HepG2 (cell line): Measurements from ENCODE around the gene CAMKK1. TPM values are rescaled to one million over a fixed set of nuclear protein-coding genes. Genes with fewer than 3 reads are reported as not detected.
A peak's percentile ranks its signal among the peaks of the same experiment; 100 is the strongest.

Source experiments
- ATAC-seq: fragments of 200-7000 bp; cut with Tn5 transposase; 3 replicates; pipeline ENCODE4 v1.9.1; 2020; ENCODE audit warnings: mild to moderate bottlenecking, moderate library complexity
- BruUV-seq: library from RNA; stranded (reverse); fragments of 400-500 nt; replicated peaks from 2 replicates; lab custom pipeline; 2021; lab: Mats Ljungman, UMichigan
- CTCF ChIA-PET: fragments of 300-600 bp; formaldehyde crosslinking; extraction: SDS; loops from one replicate; lab custom pipeline; 2021; ENCODE audit warnings: low total read pairs, inconsistent platforms, low intra/inter-chr PET ratio; lab: Yijun Ruan, JAX
- POLR2A ChIA-PET: fragments of 350-600 bp; sonication (Branson Sonifier 250); formaldehyde crosslinking; loops from one replicate; lab custom pipeline; 2020; ENCODE audit warnings: antibody characterized with exemption, inconsistent platforms; lab: Yijun Ruan, JAX
- DNase-seq: peaks from one replicate; pipeline ENCODE4 v3.0.0-alpha.2; 2015; ENCODE audit warnings: low spot score
- FAIRE-seq: peaks from 3 replicates; lab custom pipeline; 2011; peaks lifted over from hg19 to GRCh38; lab: Jason Lieb, UNC
- H2AFZ ChIP-seq: one replicate; pipeline ENCODE4 v1.6.1; 2011; ENCODE audit warnings: low read length, inconsistent platforms
- H3K27ac ChIP-seq: fragments of 300-600 bp; 3 replicates; pipeline ENCODE4 v1.8.0; 2011; ENCODE audit warnings: mixed run types, mild to moderate bottlenecking, mixed read lengths, low read length, inconsistent platforms; ENCODE audit not compliant: insufficient read depth; ENCODE audit errors: extremely low read length
- H3K27me3 ChIP-seq, 2 experiments: fragments of 200-600 bp in 1 of 2; 2 replicates in 1 of 2; 3 replicates in 1 of 2; pipeline versions ENCODE4 v1.6.0 to v1.8.0; 2011; ENCODE audit warnings: low read length in 2 of 2, mild to moderate bottlenecking in 2 of 2, moderate library complexity in 2 of 2, inconsistent platforms in 1 of 2; ENCODE audit not compliant: insufficient read depth in 2 of 2, control insufficient read depth in 1 of 2
- H3K36me3 ChIP-seq, 2 experiments: fragments of 200-600 bp in 1 of 2; replicated peaks in 1 of 2; 2 replicates in 1 of 2; 3 replicates in 1 of 2; pipeline versions ENCODE4 v1.5.1 to v1.8.0; 2011; ENCODE audit warnings: low read length in 2 of 2, inconsistent platforms in 1 of 2; ENCODE audit not compliant: insufficient read depth in 2 of 2, control insufficient read depth in 1 of 2
- H3K4me1 ChIP-seq: 2 replicates; pipeline ENCODE4 v1.5.1; 2012; ENCODE audit warnings: low read length, inconsistent platforms; ENCODE audit not compliant: insufficient read depth
- H3K4me2 ChIP-seq: 2 replicates; pipeline ENCODE4 v1.6.0; 2011; ENCODE audit warnings: low read depth, low read length, inconsistent platforms
- H3K4me3 ChIP-seq, 3 experiments: fragments of 200-600 bp in 1 of 3; sonication (generic), shearing (Covaris generic) in 1 of 3; replicated peaks in 1 of 3; 2 replicates each; pipeline ENCODE4 v1.5.1; 2011 to 2016; ENCODE audit warnings: low read length in 3 of 3, inconsistent platforms in 2 of 3, low read depth in 2 of 3, mild to moderate bottlenecking in 2 of 3, control low read depth in 1 of 3, mixed read lengths in 1 of 3; ENCODE audit not compliant: insufficient read depth in 1 of 3
- H3K79me2 ChIP-seq: one replicate; pipeline ENCODE4 v1.6.1; 2011; ENCODE audit warnings: low read length, inconsistent platforms; ENCODE audit not compliant: insufficient read depth
- H3K9ac ChIP-seq: 2 replicates; pipeline ENCODE4 v1.6.0; 2011; ENCODE audit warnings: mild to moderate bottlenecking, low read depth, low read length, inconsistent platforms; ENCODE audit not compliant: insufficient read depth
- H3K9me3 ChIP-seq: 2 replicates; pipeline ENCODE4 v1.5.1; 2012; ENCODE audit warnings: mild to moderate bottlenecking, low read length
- H4K20me1 ChIP-seq: 2 replicates; pipeline ENCODE4 v1.6.0; 2011; ENCODE audit warnings: inconsistent platforms, mild to moderate bottlenecking, low read length, moderate library complexity; ENCODE audit not compliant: insufficient read depth
- ATF7 ChIP-seq, 2 experiments: fragments of 450-650 bp in 1 of 2; sonication (generic) in 1 of 2; formaldehyde crosslinking in 1 of 2; IDR thresholded peaks; 2 replicates each; pipeline versions ENCODE4 v1.4.0 to v1.6.1; 2016 to 2020; ENCODE audit warnings: antibody characterized with exemption in 1 of 2, mild to moderate bottlenecking in 1 of 2, missing genetic modification reagents in 1 of 2
- DNMT3B ChIP-seq: conservative IDR thresholded peaks from 2 replicates; pipeline ENCODE4 v1.6.1; 2016; ENCODE audit warnings: missing biosample characterization, control low read depth
- FOXK2 ChIP-seq: fragments of 450-650 bp; IDR thresholded peaks from 2 replicates; pipeline ENCODE4 v1.6.1; 2016
- HHEX ChIP-seq: IDR thresholded peaks from 2 replicates; pipeline ENCODE4 v1.6.1; 2016; ENCODE audit warnings: control low read depth
- MIXL1 ChIP-seq: IDR thresholded peaks from 2 replicates; pipeline ENCODE4 v1.6.1; 2016
- MTF1 ChIP-seq: sonication (generic); formaldehyde crosslinking; IDR thresholded peaks from 2 replicates; pipeline ENCODE4 v1.5.0; 2020; ENCODE audit warnings: missing genetic modification reagents
- NONO ChIP-seq, 2 experiments: fragments of 450-650 bp in 1 of 2; sonication (generic) in 1 of 2; formaldehyde crosslinking in 1 of 2; IDR thresholded peaks in 1 of 2; conservative IDR thresholded peaks in 1 of 2; 2 replicates each; pipeline versions ENCODE4 v1.6.1 to v1.8.0; 2017 to 2022; ENCODE audit warnings: mild to moderate bottlenecking in 1 of 2, missing genetic modification reagents in 1 of 2, moderate library complexity in 1 of 2
- NR2F6 ChIP-seq, 2 experiments: IDR thresholded peaks; 2 replicates each; pipeline ENCODE4 v1.6.1; 2016; ENCODE audit warnings: antibody characterized with exemption in 1 of 2, mild to moderate bottlenecking in 1 of 2
- RNF2 ChIP-seq: fragments of 450-650 bp; conservative IDR thresholded peaks from 2 replicates; pipeline ENCODE4 v1.6.1; 2016; ENCODE audit warnings: low read depth
- SMC3 ChIP-seq: IDR thresholded peaks from 2 replicates; pipeline ENCODE4 v1.6.1; 2011; ENCODE audit warnings: low read length, improper control_type of control experiment
- TEAD2 ChIP-seq: sonication (generic); formaldehyde crosslinking; IDR thresholded peaks from 2 replicates; pipeline ENCODE4 v1.9.0; 2021; ENCODE audit warnings: missing genetic modification reagents
- ZFAT ChIP-seq: sonication (generic); formaldehyde crosslinking; conservative IDR thresholded peaks from 2 replicates; pipeline ENCODE4 v1.8.1; 2023; ENCODE audit warnings: missing genetic modification reagents, inconsistent platforms
- ZMAT3 ChIP-seq: sonication (generic); formaldehyde crosslinking; conservative IDR thresholded peaks from 2 replicates; pipeline ENCODE4 v1.7.0; 2021; ENCODE audit warnings: missing genetic modification reagents
- ZNF607 ChIP-seq: sonication (generic); formaldehyde crosslinking; IDR thresholded peaks from 2 replicates; pipeline ENCODE4 v1.5.1; 2020; ENCODE audit warnings: missing genetic modification reagents, mild to moderate bottlenecking, borderline replicate concordance
- ZNF816 ChIP-seq: sonication (generic); formaldehyde crosslinking; IDR thresholded peaks from 2 replicates; pipeline ENCODE4 v1.8.0; 2022; ENCODE audit warnings: missing genetic modification reagents, mild to moderate bottlenecking, borderline replicate concordance
- ZSCAN12 ChIP-seq: sonication (generic); formaldehyde crosslinking; IDR thresholded peaks from 2 replicates; pipeline ENCODE4 v1.9.0; 2021; ENCODE audit warnings: mild to moderate bottlenecking, missing genetic modification reagents
- WGBS: methylation state at CpG from one replicate; pipeline ENCODE4 v1.1.6; 2017; ENCODE audit warnings: low lambda C conversion rate; 5-methylcytosine and 5-hydroxymethylcytosine counted together
- in situ Hi-C: cut with HindIII; loops from 2 replicates; pipeline ENCODE4 v1.10.0; 2017; ENCODE audit warnings: low pct_unique_long_range_greater_than_20kb; ENCODE audit not compliant: extremely low pct_ligation_motif_present
- intact Hi-C: fragments of 100-400 bp; cut with micrococcal nuclease; formaldehyde crosslinking; loops from one replicate; pipeline ENCODE4 v1.10.0; 2022; ENCODE audit not compliant: unreplicated experiment
- polyA plus RNA-seq, 8 experiments: library from polyadenylated mRNA; depleted of rRNA in 3 of 8; stranded (reverse) in 7 of 8; unstranded in 1 of 8; fragments of >200 nt; fragmentation: Illumina TruSeq in 4 of 8; extraction: Trizol in 4 of 8; gene quantifications; 2 replicates each; pipeline versions ENCODE4 v1.2.1 to v1.2.3, GENCODE V29; 2011 to 2016; ENCODE audit warnings: low read depth in 4 of 8, missing spikeins in 1 of 8, mixed read lengths in 1 of 8; ENCODE audit not compliant: insufficient read depth in 1 of 8
- total RNA-seq, 5 experiments: library from RNA; depleted of rRNA; stranded (reverse); fragments of >200 nt; fragmentation: Illumina TruSeq; extraction: Trizol; gene quantifications; 2 replicates each; pipeline ENCODE4 v1.2.3, GENCODE V29; 2016; ENCODE audit warnings: low read depth in 1 of 5
- TF ChIP-seq, protein P1 (sequence below), 2 experiments: sonication (generic) in 1 of 2; formaldehyde crosslinking in 1 of 2; IDR thresholded peaks; 2 replicates each; pipeline versions ENCODE4 v1.4.0 to v1.6.1; 2018 to 2020; ENCODE audit warnings: missing genetic modification reagents in 2 of 2, borderline replicate concordance in 1 of 2, low read depth in 1 of 2, mild to moderate bottlenecking in 1 of 2, missing biosample characterization in 1 of 2
- TF ChIP-seq, protein P2 (sequence below): sonication (generic); formaldehyde crosslinking; IDR thresholded peaks from 2 replicates; pipeline ENCODE4 v1.4.0; 2020; ENCODE audit warnings: missing genetic modification reagents, borderline replicate concordance
- TF ChIP-seq, protein P3 (sequence below): sonication (generic); formaldehyde crosslinking; IDR thresholded peaks from 2 replicates; pipeline ENCODE4 v1.4.0; 2020; ENCODE audit warnings: missing genetic modification reagents, mild to moderate bottlenecking, borderline replicate concordance

The CAMKK1 gene
- total and polyA plus RNA-seq, 2 of the 13 experiments (the other 11 are each of a cell fraction or from before 2014, with no cell fraction given) = 1.5 to 1.6 TPM

DNA sequence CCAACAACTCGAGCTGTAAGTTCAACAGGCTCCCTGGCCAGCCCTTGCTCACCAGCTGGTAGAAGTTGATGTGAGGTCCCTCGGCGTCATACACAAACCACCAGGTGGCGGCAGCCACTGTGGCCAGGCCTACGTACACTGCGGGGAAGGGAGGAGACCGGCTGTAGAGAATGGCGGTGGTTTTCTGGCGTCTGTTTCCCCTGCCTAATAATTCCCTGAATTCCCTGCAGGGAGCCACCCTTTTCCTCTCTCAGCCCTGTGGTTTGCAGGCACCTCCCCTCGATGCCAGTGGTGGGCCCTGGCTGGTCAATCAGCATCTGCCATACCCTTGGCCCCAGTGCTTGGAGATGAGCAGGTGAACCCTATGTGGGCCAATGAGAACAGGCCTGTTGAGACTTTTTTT lies 42.3 kb upstream of the CAMKK1 start:
- in situ Hi-C loops = loop anchor here (5.0 kb wide), 1 partner anchor 67 kb away; no protein-coding TSS in a partner anchor
- Histone ChIP-seq H2AFZ (no peak overlapping the region), H3K27me3 (no peaks in the 10 kb centered on the region; a peak in 1 of 5 replicates), H3K79me2 (no peaks in the 10 kb centered on the region), H3K36me3 (no peaks in the 10 kb centered on the region), H3K9me3 (no peaks in the 10 kb centered on the region), H3K27ac (no peak overlapping the region), H3K4me1 (peaks cover 29% of the 10 kb centered on the region), H3K9ac (no peak overlapping the region), H4K20me1 (no peaks in the 10 kb centered on the region), H3K4me2 (peak overlapping the region; percentile 52), H3K4me3 (no peak overlapping the region)
- intact Hi-C loops = loop anchor here (1.0 kb wide), 2 partner anchors 69 to 138 kb away; no protein-coding TSS in a partner anchor
- ATAC-seq (peak; percentile 97), DNase-seq (peak; percentile 73), FAIRE-seq (peak; percentile 72)
- no TSS peak for BruUV-seq
- CTCF ChIA-PET = interaction anchor here (0.8 to 3.2 kb wide), 3 partner anchors 70 to 140 kb away, joined by 4 to 37 read pairs (median 9); no protein-coding TSS in a partner anchor
- POLR2A ChIA-PET = interaction anchor here (0.7 to 1.1 kb wide), 2 partner anchors 32 to 69 kb away, joined by 3 to 5 read pairs; no protein-coding TSS in a partner anchor
- 0% methylated on average over 5 of the region's 10 CpGs for WGBS
- TF ChIP-seq MIXL1 (no peak), ATF7 (IDR thresholded peaks at IDR 0.05) (no peak), ATF7 (CRISPR knock-in tag; IDR thresholded peaks at IDR 0.05) (no peak), ZFAT (no peak), SMC3 (peak; percentile 85), DNMT3B (CRISPR knock-in tag) (no peak), RNF2 (0 out of 2 replicates have a peak, but pooled peaks have one; percentile 34), NR2F6 (IDR thresholded peaks at IDR 0.05) (no peak), NR2F6 (CRISPR knock-in tag; IDR thresholded peaks at IDR 0.05) (no peak), ZNF607 (CRISPR knock-in tag) (no peak), ZNF816 (CRISPR knock-in tag) (no peak), TEAD2 (no peak), ZMAT3 (CRISPR knock-in tag) (no peak), ZSCAN12 (no peak), NONO (IDR thresholded peaks at IDR 0.05) (no peak), NONO (CRISPR knock-in tag; conservative IDR thresholded peaks at IDR 0.05) (no peak), HHEX (0 out of 2 replicates have a peak, but pooled peaks have one; percentile 16), MTF1 (CRISPR knock-in tag) (no peak), FOXK2 (no peak)
- TF ChIP-seq, protein P1, sequence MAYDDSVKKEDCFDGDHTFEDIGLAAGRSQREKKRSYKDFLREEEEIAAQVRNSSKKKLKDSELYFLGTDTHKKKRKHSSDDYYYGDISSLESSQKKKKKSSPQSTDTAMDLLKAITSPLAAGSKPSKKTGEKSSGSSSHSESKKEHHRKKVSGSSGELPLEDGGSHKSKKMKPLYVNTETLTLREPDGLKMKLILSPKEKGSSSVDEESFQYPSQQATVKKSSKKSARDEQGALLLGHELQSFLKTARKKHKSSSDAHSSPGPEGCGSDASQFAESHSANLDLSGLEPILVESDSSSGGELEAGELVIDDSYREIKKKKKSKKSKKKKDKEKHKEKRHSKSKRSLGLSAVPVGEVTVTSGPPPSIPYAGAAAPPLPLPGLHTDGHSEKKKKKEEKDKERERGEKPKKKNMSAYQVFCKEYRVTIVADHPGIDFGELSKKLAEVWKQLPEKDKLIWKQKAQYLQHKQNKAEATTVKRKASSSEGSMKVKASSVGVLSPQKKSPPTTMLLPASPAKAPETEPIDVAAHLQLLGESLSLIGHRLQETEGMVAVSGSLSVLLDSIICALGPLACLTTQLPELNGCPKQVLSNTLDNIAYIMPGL (CRISPR knock-in tag; IDR thresholded peaks at IDR 0.05; ENCODE audit: borderline replicate concordance in 1 of 2, low read depth in 1 of 2) = peak in 1 of 2 experiments; percentile 62; a peak in 1 of 4 replicates
- TF ChIP-seq, protein P2, sequence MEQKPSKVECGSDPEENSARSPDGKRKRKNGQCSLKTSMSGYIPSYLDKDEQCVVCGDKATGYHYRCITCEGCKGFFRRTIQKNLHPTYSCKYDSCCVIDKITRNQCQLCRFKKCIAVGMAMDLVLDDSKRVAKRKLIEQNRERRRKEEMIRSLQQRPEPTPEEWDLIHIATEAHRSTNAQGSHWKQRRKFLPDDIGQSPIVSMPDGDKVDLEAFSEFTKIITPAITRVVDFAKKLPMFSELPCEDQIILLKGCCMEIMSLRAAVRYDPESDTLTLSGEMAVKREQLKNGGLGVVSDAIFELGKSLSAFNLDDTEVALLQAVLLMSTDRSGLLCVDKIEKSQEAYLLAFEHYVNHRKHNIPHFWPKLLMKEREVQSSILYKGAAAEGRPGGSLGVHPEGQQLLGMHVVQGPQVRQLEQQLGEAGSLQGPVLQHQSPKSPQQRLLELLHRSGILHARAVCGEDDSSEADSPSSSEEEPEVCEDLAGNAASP (CRISPR knock-in tag) = no peak
- TF ChIP-seq, protein P3, sequence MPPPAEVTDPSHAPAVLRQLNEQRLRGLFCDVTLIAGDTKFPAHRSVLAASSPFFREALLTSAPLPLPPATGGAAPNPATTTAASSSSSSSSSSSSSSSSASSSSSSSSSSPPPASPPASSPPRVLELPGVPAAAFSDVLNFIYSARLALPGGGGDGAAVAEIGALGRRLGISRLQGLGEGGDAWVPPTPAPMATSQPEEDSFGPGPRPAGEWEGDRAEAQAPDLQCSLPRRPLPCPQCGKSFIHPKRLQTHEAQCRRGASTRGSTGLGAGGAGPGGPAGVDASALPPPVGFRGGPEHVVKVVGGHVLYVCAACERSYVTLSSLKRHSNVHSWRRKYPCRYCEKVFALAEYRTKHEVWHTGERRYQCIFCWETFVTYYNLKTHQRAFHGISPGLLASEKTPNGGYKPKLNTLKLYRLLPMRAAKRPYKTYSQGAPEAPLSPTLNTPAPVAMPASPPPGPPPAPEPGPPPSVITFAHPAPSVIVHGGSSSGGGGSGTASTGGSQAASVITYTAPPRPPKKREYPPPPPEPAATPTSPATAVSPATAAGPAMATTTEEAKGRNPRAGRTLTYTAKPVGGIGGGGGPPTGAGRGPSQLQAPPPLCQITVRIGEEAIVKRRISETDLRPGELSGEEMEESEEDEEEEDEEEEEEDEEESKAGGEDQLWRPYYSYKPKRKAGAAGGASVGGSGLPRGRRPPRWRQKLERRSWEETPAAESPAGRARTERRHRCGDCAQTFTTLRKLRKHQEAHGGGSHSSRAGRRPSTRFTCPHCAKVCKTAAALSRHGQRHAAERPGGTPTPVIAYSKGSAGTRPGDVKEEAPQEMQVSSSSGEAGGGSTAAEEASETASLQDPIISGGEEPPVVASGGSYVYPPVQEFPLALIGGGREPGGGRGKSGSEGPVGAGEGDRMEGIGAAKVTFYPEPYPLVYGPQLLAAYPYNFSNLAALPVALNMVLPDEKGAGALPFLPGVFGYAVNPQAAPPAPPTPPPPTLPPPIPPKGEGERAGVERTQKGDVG (CRISPR knock-in tag) = no peak
